CD4-positive, alpha-beta T cell treated with Interleukin-4 for 4 hours (primary cell): Measurements from ENCODE around the gene SAE1.

Source experiments
- DNase-seq: peaks from one replicate; pipeline ENCODE4 v3.0.0-alpha.2; 2020

SAE1 gene

GRCh38 chr19:47107202-47107952 is 23.3 kb upstream of the SAE1 start:
- peak; percentile 77 for DNase-seq

GRCh38 chr19:47107953-47108746 is 22.5 kb upstream of the SAE1 start:
- no peak for DNase-seq

- DNase-seq = no peak
Measured at GRCh38 chr19:47109177-47109540, 21.5 kb upstream of the SAE1 start.

GRCh38 chr19:47109541-47110375 is 20.9 kb upstream of the SAE1 start:
- peak; percentile 70 for DNase-seq

- DNase-seq = peak; percentile 72
Measured at GRCh38 chr19:47110521-47111005, 20.1 kb upstream of the SAE1 start.

- peak; percentile 40 for DNase-seq
Measured at GRCh38 chr19:47111006-47111621, 19.5 kb upstream of the SAE1 start.

- DNase-seq = no peak
Measured at GRCh38 chr19:47111682-47112165, 18.9 kb upstream of the SAE1 start.

GRCh38 chr19:47112166-47112996 is 18.3 kb upstream of the SAE1 start:
- peak; percentile 94 for DNase-seq

GRCh38 chr19:47112997-47113849 is 17.4 kb upstream of the SAE1 start, which contains the start of gene ZC3H4:
TSS of gene ZC3H4 (minus strand) at chr19:47113776. CDS start at chr19:47112584, 1,192 bp downstream.
- DNase-seq = peak; percentile 100

GRCh38 chr19:47113850-47114651 is 16.6 kb upstream of the SAE1 start:
- no peak for DNase-seq

- DNase-seq = no peak
Measured at GRCh38 chr19:47120470-47121067, 10.1 kb upstream of the SAE1 start.

GRCh38 chr19:47122359-47123335 is 8.0 kb upstream of the SAE1 start:
- no peak for DNase-seq

GRCh38 chr19:47123406-47123805 is 7.2 kb upstream of the SAE1 start:
- no peak for DNase-seq

GRCh38 chr19:47124937-47125668 is 5.5 kb upstream of the SAE1 start:
- DNase-seq = peak; percentile 73

- no peak for DNase-seq
Measured at GRCh38 chr19:47125669-47125938, 5.0 kb upstream of the SAE1 start.

GRCh38 chr19:47129579-47129978 is 1.1 kb upstream of the SAE1 start:
- DNase-seq = no peak

- DNase-seq = no peak
Measured at GRCh38 chr19:47130120-47130588, 481 bp upstream of the SAE1 start.
